Astrocyte (in vitro differentiated cells and primary cell): Measurements from ENCODE around the gene XPNPEP1. TPM values are rescaled to one million over a fixed set of nuclear protein-coding genes. Genes with fewer than 3 reads are reported as not detected.

Source experiments
- DNase-seq: peaks from one replicate; pipeline ENCODE4 v3.0.0-alpha.2; 2010; ENCODE audit warnings: low read depth
- FAIRE-seq: peaks from 2 replicates; lab custom pipeline; 2011; peaks lifted over from hg19 to GRCh38; lab: Jason Lieb, UNC
- H2AFZ ChIP-seq: 2 replicates; pipeline ENCODE4 v1.6.0; 2012; ENCODE audit warnings: low read depth, low read length, inconsistent platforms
- H3K27ac ChIP-seq: 2 replicates; pipeline ENCODE4 v1.5.1; 2011; ENCODE audit warnings: low read depth, low read length, inconsistent platforms
- H3K27me3 ChIP-seq: 2 replicates; pipeline ENCODE4 v1.6.0; 2011; ENCODE audit warnings: low read length, inconsistent platforms; ENCODE audit not compliant: insufficient read depth
- H3K36me3 ChIP-seq: 2 replicates; pipeline ENCODE4 v1.5.1; 2011; ENCODE audit warnings: low read length, inconsistent platforms; ENCODE audit not compliant: insufficient read depth
- H3K4me1 ChIP-seq: 2 replicates; pipeline ENCODE4 v1.5.1; 2011; ENCODE audit warnings: low read length, inconsistent platforms; ENCODE audit not compliant: insufficient read depth
- H3K4me2 ChIP-seq: 2 replicates; pipeline ENCODE4 v1.6.0; 2012; ENCODE audit warnings: low read length, inconsistent platforms
- H3K4me3 ChIP-seq: 2 replicates; pipeline ENCODE4 v1.5.1; 2011; ENCODE audit warnings: low read depth, mild to moderate bottlenecking, low read length, inconsistent platforms; ENCODE audit not compliant: insufficient read depth
- H3K79me2 ChIP-seq: 2 replicates; pipeline ENCODE4 v1.6.0; 2012; ENCODE audit warnings: mild to moderate bottlenecking, low read length, inconsistent platforms; ENCODE audit not compliant: insufficient read depth
- H3K9ac ChIP-seq: 2 replicates; pipeline ENCODE4 v1.6.0; 2012; ENCODE audit warnings: mild to moderate bottlenecking, low read length, inconsistent platforms
- H3K9me3 ChIP-seq: 2 replicates; pipeline ENCODE4 v1.5.1; 2012; ENCODE audit warnings: low read depth, mild to moderate bottlenecking, low read length, inconsistent platforms; ENCODE audit not compliant: insufficient read depth
- H4K20me1 ChIP-seq: 2 replicates; pipeline ENCODE4 v1.6.0; 2012; ENCODE audit warnings: low read length, inconsistent platforms; ENCODE audit not compliant: insufficient read depth
- H3K27ac Mint-ChIP-seq: one replicate; pipeline ENCODE4 v1.8.0; 2021; ENCODE audit warnings: mild to moderate bottlenecking, mixed read lengths; ENCODE audit not compliant: unreplicated experiment
- H3K27me3 Mint-ChIP-seq: one replicate; pipeline ENCODE4 v1.8.0; 2021; ENCODE audit warnings: low read depth, mixed read lengths; ENCODE audit not compliant: unreplicated experiment
- H3K36me3 Mint-ChIP-seq: one replicate; pipeline ENCODE4 v1.8.0; 2021; ENCODE audit warnings: low read depth, mixed read lengths; ENCODE audit not compliant: unreplicated experiment
- H3K4me1 Mint-ChIP-seq: one replicate; pipeline ENCODE4 v1.8.0; 2021; ENCODE audit warnings: low read depth, mixed read lengths; ENCODE audit not compliant: unreplicated experiment
- H3K4me3 Mint-ChIP-seq: one replicate; pipeline ENCODE4 v1.8.0; 2021; ENCODE audit warnings: mild to moderate bottlenecking, moderate library complexity, mixed read lengths; ENCODE audit not compliant: unreplicated experiment
- H3K9me3 Mint-ChIP-seq: one replicate; pipeline ENCODE4 v1.8.0; 2021; ENCODE audit warnings: mild to moderate bottlenecking, mixed read lengths; ENCODE audit not compliant: unreplicated experiment
- CTCF ChIP-seq: IDR thresholded peaks from 2 replicates; pipeline ENCODE4 v1.5.1; 2011; ENCODE audit warnings: low read depth, mild to moderate bottlenecking, inconsistent platforms, low read length, moderate library complexity; ENCODE audit not compliant: insufficient read depth
- EZH2 ChIP-seq: IDR thresholded peaks from 2 replicates; pipeline ENCODE4 v1.6.1; 2012; ENCODE audit warnings: mild to moderate bottlenecking, low read length, inconsistent platforms; ENCODE audit not compliant: insufficient read depth
- total RNA-seq: library from RNA; stranded (reverse); gene quantifications from 2 replicates; pipeline ENCODE4 v1.2.1, GENCODE V29; 2021

Gene XPNPEP1
- total RNA-seq, 1 donor from 2014 or later, result 100 TPM

- H3K9me3 Mint-ChIP-seq, result no peaks in the 10 kb centered on the region
- H3K79me2 ChIP-seq, result no peaks in the 10 kb centered on the region
- H3K27me3 Mint-ChIP-seq, result no peaks in the 10 kb centered on the region
- peaks cover 5% of the 10 kb centered on the region for H3K4me1 ChIP-seq
- no peak overlapping the region for H3K4me3 Mint-ChIP-seq
- H2AFZ ChIP-seq, result no peak overlapping the region
- no peaks in the 10 kb centered on the region for H3K36me3 Mint-ChIP-seq
- no peaks in the 10 kb centered on the region for H3K27me3 ChIP-seq
- TF ChIP-seq EZH2 (no peak), CTCF (no peak)
- H3K4me2 ChIP-seq, result no peak overlapping the region
- no peak overlapping the region for H3K4me3 ChIP-seq
- no peak for DNase-seq
- H3K36me3 ChIP-seq, result no peaks in the 10 kb centered on the region
- H3K27ac Mint-ChIP-seq, result no peak overlapping the region
- no peak for FAIRE-seq
- no peak overlapping the region for H3K9ac ChIP-seq
- no peak overlapping the region for H3K27ac ChIP-seq
- no peaks in the 10 kb centered on the region for H4K20me1 ChIP-seq
- peaks cover 13% of the 10 kb centered on the region for H3K4me1 Mint-ChIP-seq
- H3K9me3 ChIP-seq, result no peaks in the 10 kb centered on the region
Measured at GRCh38 chr10:109933984-109934565, 10.8 kb upstream of the XPNPEP1 start.

- Histone ChIP-seq H4K20me1 (no peaks in the 10 kb centered on the region), H3K9me3 (no peaks in the 10 kb centered on the region), H2AFZ (no peak overlapping the region), H3K27ac (no peak overlapping the region), H3K4me2 (no peak overlapping the region), H3K4me1 (peaks cover 5% of the 10 kb centered on the region), H3K4me3 (no peak overlapping the region), H3K27me3 (no peaks in the 10 kb centered on the region), H3K79me2 (no peaks in the 10 kb centered on the region), H3K9ac (no peak overlapping the region), H3K36me3 (no peaks in the 10 kb centered on the region)
- Mint-ChIP-seq H3K9me3 (no peaks in the 10 kb centered on the region), H3K27ac (no peak overlapping the region), H3K27me3 (no peaks in the 10 kb centered on the region), H3K4me3 (no peak overlapping the region), H3K4me1 (peaks cover 13% of the 10 kb centered on the region), H3K36me3 (no peaks in the 10 kb centered on the region)
- no peak for TF ChIP-seq EZH2
- DNase-seq (no peak), FAIRE-seq (no peak)
Measured at GRCh38 chr10:109932968-109933367, 9.7 kb upstream of the XPNPEP1 start.

- H3K9me3 ChIP-seq, result no peaks in the 10 kb centered on the region
- TF ChIP-seq EZH2 (no peak), CTCF (no peak)
- Mint-ChIP-seq H3K27ac (no peak overlapping the region), H3K4me1 (peaks cover 13% of the 10 kb centered on the region), H3K9me3 (no peaks in the 10 kb centered on the region), H3K4me3 (no peak overlapping the region), H3K27me3 (no peaks in the 10 kb centered on the region), H3K36me3 (no peaks in the 10 kb centered on the region)
- no peaks in the 10 kb centered on the region for H4K20me1 ChIP-seq
- H2AFZ ChIP-seq, result no peak overlapping the region
- no peaks in the 10 kb centered on the region for H3K36me3 ChIP-seq
- no peak overlapping the region for H3K4me2 ChIP-seq
- H3K27me3 ChIP-seq, result no peaks in the 10 kb centered on the region
- H3K4me3 ChIP-seq, result no peak overlapping the region
- H3K27ac ChIP-seq, result no peak overlapping the region
- FAIRE-seq, result no peak
- DNase-seq, result no peak
- H3K79me2 ChIP-seq, result no peaks in the 10 kb centered on the region
- H3K4me1 ChIP-seq, result peaks cover 5% of the 10 kb centered on the region
- H3K9ac ChIP-seq, result no peak overlapping the region
Measured at GRCh38 chr10:109932391-109932790, 9.1 kb upstream of the XPNPEP1 start.
